Pons (tissue), 1 donor: Measurements from ENCODE around the gene LTA4H.

Source experiments
- DNase-seq: peaks from one replicate; pipeline ENCODE4 v3.0.0-alpha.2; 2016; ENCODE audit warnings: low spot score

The LTA4H gene

GRCh38 chr12:95956557-95957145, 78.7 kb downstream of the LTA4H start:
- DNase-seq: no peak

- DNase-seq: no peak
These were observed 79.7 kb downstream of the LTA4H start for GRCh38 chr12:95955549-95956159.

- no peak for DNase-seq
These were observed 82.4 kb downstream of the LTA4H start for GRCh38 chr12:95953000-95953399.

- DNase-seq: no peak
These were observed 83.9 kb downstream of the LTA4H start for GRCh38 chr12:95951515-95951914.
